Medulla oblongata (tissue), 1 donor: ENCODE results near the gene PSMD9.
"Not testable (repeated sequence)": the region's sequence is repeated elsewhere in the genome, so short reads cannot be mapped to it uniquely, and the experiment has no call there.

Experiments used
- DNase-seq: peaks from one replicate; pipeline ENCODE4 v3.0.0-alpha.2; 2015; ENCODE audit errors: extremely low spot score

The PSMD9 gene

GRCh38 chr12:121921066-121921465 is 32.5 kb downstream of the PSMD9 start:
- no peak for DNase-seq

- peak; percentile 27 for DNase-seq
Observed at GRCh38 chr12:121925358-121925695, 36.7 kb downstream of the PSMD9 start.

GRCh38 chr12:121926874-121927706 is 38.5 kb downstream of the PSMD9 start:
- peak; percentile 9 for DNase-seq

GRCh38 chr12:121927813-121928212 is 39.2 kb downstream of the PSMD9 start:
- no peak for DNase-seq

GRCh38 chr12:121929545-121929944 is 41.0 kb downstream of the PSMD9 start:
- not testable (repeated sequence) for DNase-seq

- DNase-seq, result no peak
Observed at GRCh38 chr12:121930862-121931261, 42.3 kb downstream of the PSMD9 start.

- DNase-seq, result no peak
Observed at GRCh38 chr12:121932176-121932536, 43.6 kb downstream of the PSMD9 start.

GRCh38 chr12:121932914-121933521 is 44.4 kb downstream of the PSMD9 start:
- no peak for DNase-seq

GRCh38 chr12:121933522-121934308 is 45.1 kb downstream of the PSMD9 start:
- no peak for DNase-seq

- no peak for DNase-seq
Observed at GRCh38 chr12:121934309-121934664, 45.7 kb downstream of the PSMD9 start.

GRCh38 chr12:121937654-121938053 is 49.1 kb downstream of the PSMD9 start:
- no peak for DNase-seq

- peak; percentile 37 for DNase-seq
Observed at GRCh38 chr12:121939186-121939585, 50.6 kb downstream of the PSMD9 start.

GRCh38 chr12:121939992-121940766 is 51.6 kb downstream of the PSMD9 start:
- DNase-seq, result no peak

GRCh38 chr12:121942145-121942718 is 53.6 kb downstream of the PSMD9 start:
- DNase-seq, result no peak

- DNase-seq, result no peak
Observed at GRCh38 chr12:121943926-121944325, 55.3 kb downstream of the PSMD9 start.

- no peak for DNase-seq
Observed at GRCh38 chr12:121946313-121947025, 57.9 kb downstream of the PSMD9 start.

GRCh38 chr12:121947981-121948380 is 59.4 kb downstream of the PSMD9 start:
- DNase-seq, result no peak

- no peak for DNase-seq
Observed at GRCh38 chr12:121949648-121950397, 61.2 kb downstream of the PSMD9 start.

- DNase-seq, result no peak
Observed at GRCh38 chr12:121953117-121953692, 64.6 kb downstream of the PSMD9 start.

GRCh38 chr12:121953695-121954094 is 65.1 kb downstream of the PSMD9 start:
- DNase-seq, result no peak
